K562 (cell line): ENCODE results near the gene TFAM. TPM values are rescaled to one million over a fixed set of nuclear protein-coding genes. Genes with fewer than 3 reads are reported as not detected.
A peak's percentile ranks its signal among the peaks of the same experiment; 100 is the strongest.

ENCODE experiments used
- C11orf30 ChIP-seq: fragments of 450-650 bp; IDR thresholded peaks from 2 replicates; pipeline ENCODE4 v1.6.1; 2016; ENCODE audit warnings: low read depth, mild to moderate bottlenecking
- CREB3L1 ChIP-seq: fragments of 450-650 bp; IDR thresholded peaks from 2 replicates; pipeline ENCODE4 v1.6.1; 2014; ENCODE audit warnings: low read depth, mild to moderate bottlenecking, moderate library complexity, borderline replicate concordance
- CREM ChIP-seq: IDR thresholded peaks from 2 replicates; pipeline ENCODE4 v1.6.1; 2014; ENCODE audit warnings: antibody characterized with exemption, low read depth
- E2F5 ChIP-seq: sonication (generic); formaldehyde crosslinking; IDR thresholded peaks from 2 replicates; pipeline ENCODE4 v1.8.0; 2022; ENCODE audit warnings: mild to moderate bottlenecking, missing genetic modification reagents
- EP300 ChIP-seq: IDR thresholded peaks from 2 replicates; pipeline ENCODE4 v1.6.1; 2012; ENCODE audit warnings: low read length, improper control_type of control experiment
- ERF ChIP-seq: fragments of 450-650 bp; formaldehyde crosslinking; IDR thresholded peaks from 2 replicates; pipeline ENCODE4 v1.4.0; 2020; ENCODE audit warnings: mild to moderate bottlenecking, mixed read lengths
- FIP1L1 ChIP-seq: fragments of 200-400 bp; formaldehyde crosslinking; IDR thresholded peaks from 2 replicates; pipeline ENCODE4 v1.6.1; 2018; ENCODE audit warnings: mild to moderate bottlenecking, low read depth, low read length; ENCODE audit not compliant: poor library complexity, severe bottlenecking
- HMBOX1 ChIP-seq: sonication (generic); IDR thresholded peaks from 2 replicates; pipeline ENCODE4 v1.6.1; 2016
- HMG20B ChIP-seq: fragments of 250-450 bp; sonication (Bioruptor Pico); IDR thresholded peaks from 2 replicates; pipeline ENCODE4 v1.5.0; 2021; ENCODE audit warnings: mild to moderate bottlenecking
- L3MBTL2 ChIP-seq: fragments of 450-650 bp; IDR thresholded peaks from 2 replicates; pipeline ENCODE4 v1.6.1; 2016; ENCODE audit warnings: mild to moderate bottlenecking, moderate library complexity
- NFRKB ChIP-seq: fragments of 450-650 bp; IDR thresholded peaks from 2 replicates; pipeline ENCODE4 v1.6.1; 2016; ENCODE audit warnings: low read depth
- OTX1 ChIP-seq: fragments of 450-650 bp; formaldehyde crosslinking; IDR thresholded peaks from 2 replicates; pipeline ENCODE4 v1.4.0; 2022; ENCODE audit warnings: mild to moderate bottlenecking
- POLR2AphosphoS5 ChIP-seq: IDR thresholded peaks from 2 replicates; pipeline ENCODE4 v1.6.1; 2011; ENCODE audit warnings: mild to moderate bottlenecking, low read depth, low read length, moderate library complexity; ENCODE audit not compliant: control insufficient read depth, insufficient read depth
- STAT5B ChIP-seq: fragments of 250-450 bp; sonication (Bioruptor Pico); IDR thresholded peaks from 2 replicates; pipeline ENCODE4 v1.8.0; 2021; ENCODE audit warnings: mild to moderate bottlenecking, inconsistent platforms
- TFAP4 ChIP-seq: sonication (generic); formaldehyde crosslinking; IDR thresholded peaks from 2 replicates; pipeline ENCODE4 v1.8.0; 2022; ENCODE audit warnings: missing genetic modification reagents, mild to moderate bottlenecking, moderate library complexity, borderline replicate concordance
- ZBED1 ChIP-seq: IDR thresholded peaks from 2 replicates; pipeline ENCODE4 v1.6.1; 2014
- ZC3H4 ChIP-seq: sonication (generic); formaldehyde crosslinking; IDR thresholded peaks from 2 replicates; pipeline ENCODE4 v1.9.0; 2021; ENCODE audit warnings: missing genetic modification reagents, borderline replicate concordance
- ZC3H8 ChIP-seq: fragments of 450-650 bp; IDR thresholded peaks from 2 replicates; pipeline ENCODE4 v1.6.1; 2017
- ZNF280A ChIP-seq: fragments of 450-650 bp; IDR thresholded peaks from 2 replicates; pipeline ENCODE4 v1.6.1; 2018; ENCODE audit warnings: mild to moderate bottlenecking, low read depth; ENCODE audit not compliant: partially characterized antibody
- ZNF316 ChIP-seq: fragments of 450-650 bp; IDR thresholded peaks from 2 replicates; pipeline ENCODE4 v1.6.1; 2016
- ZNF444 ChIP-seq: fragments of 250-450 bp; sonication (Bioruptor Pico); IDR thresholded peaks from 2 replicates; pipeline ENCODE4 v1.4.0; 2020; ENCODE audit warnings: mild to moderate bottlenecking, moderate library complexity
- polyA plus RNA-seq, 8 experiments: library from polyadenylated mRNA; depleted of rRNA in 4 of 8; stranded (reverse) in 5 of 8; unstranded in 3 of 8; fragments of >200 nt; fragmentation: Nextera tagmentation in 2 of 8; fragmentation: Illumina TruSeq in 1 of 8; extraction: Ambion mirVana in 2 of 8; extraction: Trizol in 1 of 8; gene quantifications; 2 replicates each; pipeline versions ENCODE4 v1.2.1 to v1.2.3, GENCODE V29; 2011 to 2014; ENCODE audit warnings: inconsistent platforms in 1 of 8, missing spikeins in 1 of 8
- total RNA-seq, 7 experiments: library from RNA; depleted of rRNA in 6 of 7; stranded (reverse); fragments of >200 nt in 6 of 7; fragmentation: Illumina TruSeq in 2 of 7; extraction: Trizol in 2 of 7; gene quantifications; 2 replicates each; pipeline versions ENCODE4 v1.2.1 to v1.2.3, GENCODE V29; 2011 to 2021; ENCODE audit warnings: low replicate concordance in 1 of 7

TFAM gene
- total and polyA plus RNA-seq, 9 of the 15 experiments (the other 6 are each of a cell fraction or from before 2014, with no cell fraction given) = 74.3 to 227 (median 155) TPM

- TF ChIP-seq HMG20B (CRISPR knock-in tag) = no peak
- 0 out of 2 replicates have a peak, but pooled peaks have one; percentile 46 for TF ChIP-seq ZBED1
- 0 out of 2 replicates have a peak, but pooled peaks have one; percentile 22 for TF ChIP-seq ZNF316
- TF ChIP-seq TFAP4 (CRISPR knock-in tag) = peak; percentile 86
- no peak for TF ChIP-seq ZC3H8
- peak; percentile 13; the same call in 1 of the 2 replicates for TF ChIP-seq CREB3L1
- no peak for TF ChIP-seq ZC3H4
- peak; percentile 79 for TF ChIP-seq C11orf30
- peak; percentile 67 for TF ChIP-seq FIP1L1
- TF ChIP-seq CREM = peak; percentile 41
- peak; percentile 60 for TF ChIP-seq L3MBTL2
- TF ChIP-seq STAT5B (CRISPR knock-in tag) = no peak
- TF ChIP-seq E2F5 (CRISPR knock-in tag) = peak; percentile 55; the same call in 1 of the 2 replicates
- no peak for TF ChIP-seq HMBOX1
- peak; percentile 96 for TF ChIP-seq POLR2AphosphoS5
- 0 out of 2 replicates have a peak, but pooled peaks have one; percentile 27 for TF ChIP-seq ERF (CRISPR knock-in tag)
- TF ChIP-seq ZNF280A = no peak
- no peak; the same call in 1 of the 2 replicates for TF ChIP-seq OTX1 (CRISPR knock-in tag)
- peak; percentile 36; the same call in 1 of the 2 replicates for TF ChIP-seq NFRKB
- TF ChIP-seq ZNF444 (CRISPR knock-in tag) = 0 out of 2 replicates have a peak, but pooled peaks have one; percentile 9
- peak; percentile 40; the same call in 1 of the 2 replicates for TF ChIP-seq EP300
Observed at GRCh38 chr10:58384999-58385783, at the start of gene TFAM (continued).
